ACC112 (cell line): ENCODE data around the gene IL1R2.

Experiments
- H2AFZ ChIP-seq: fragments of 200-600 bp; sonication (generic); one replicate; pipeline ENCODE4 v1.6.0; 2017; ENCODE audit warnings: antibody characterized with exemption, low read length; ENCODE audit not compliant: unreplicated experiment
- H3K27ac ChIP-seq: fragments of 200-600 bp; sonication (generic); 2 replicates; pipeline ENCODE4 v1.5.1; 2014; ENCODE audit warnings: low read depth, mild to moderate bottlenecking, antibody characterized with exemption, low read length, moderate library complexity
- H3K27me3 ChIP-seq: fragments of 200-600 bp; sonication (generic); 2 replicates; pipeline ENCODE4 v1.6.1; 2014; ENCODE audit warnings: mild to moderate bottlenecking, antibody characterized with exemption, low read length, moderate library complexity, mixed read lengths; ENCODE audit not compliant: insufficient read depth
- H3K36me3 ChIP-seq: fragments of 200-600 bp; sonication (generic); 2 replicates; pipeline ENCODE4 v1.6.1; 2016; ENCODE audit warnings: mild to moderate bottlenecking, antibody characterized with exemption, low read length, moderate library complexity, mixed read lengths; ENCODE audit not compliant: insufficient read depth
- H3K4me1 ChIP-seq: fragments of 200-600 bp; sonication (generic); one replicate; pipeline ENCODE4 v1.6.1; 2016; ENCODE audit warnings: low read length, mixed read lengths; ENCODE audit not compliant: insufficient read depth, unreplicated experiment, control insufficient read depth
- H3K4me3 ChIP-seq: fragments of 200-600 bp; sonication (generic); 2 replicates; pipeline ENCODE4 v1.5.1; 2014; ENCODE audit warnings: mild to moderate bottlenecking, low read depth, low read length
- H3K79me2 ChIP-seq: fragments of 200-600 bp; sonication (generic); one replicate; pipeline ENCODE4 v1.6.0; 2016; ENCODE audit warnings: low read length; ENCODE audit not compliant: control insufficient read depth, unreplicated experiment, insufficient read depth

The IL1R2 gene

GRCh38 chr2:101986376-101986775 is 5.4 kb upstream of the IL1R2 start:
- Histone ChIP-seq H2AFZ (no peak overlapping the region), H3K27ac (no peak overlapping the region), H3K4me3 (no peak overlapping the region), H3K36me3 (no peaks in the 10 kb centered on the region), H3K4me1 (no peaks in the 10 kb centered on the region), H3K79me2 (no peaks in the 10 kb centered on the region), H3K27me3 (no peaks in the 10 kb centered on the region)

GRCh38 chr2:101986804-101987740 is 4.7 kb upstream of the IL1R2 start:
- Histone ChIP-seq H3K36me3 (no peaks in the 10 kb centered on the region), H3K4me1 (no peaks in the 10 kb centered on the region), H2AFZ (no peak overlapping the region), H3K27ac (no peak overlapping the region), H3K79me2 (no peaks in the 10 kb centered on the region), H3K4me3 (no peak overlapping the region), H3K27me3 (0 out of 2 replicates have a peak, but pooled peaks cover 1% of the 10 kb centered on the region)

GRCh38 chr2:101987832-101988231 is 3.9 kb upstream of the IL1R2 start:
- no peaks in the 10 kb centered on the region for H3K79me2 ChIP-seq
- H2AFZ ChIP-seq: no peak overlapping the region
- no peaks in the 10 kb centered on the region for H3K4me1 ChIP-seq

GRCh38 chr2:101988541-101988940 is 3.2 kb upstream of the IL1R2 start:
- no peaks in the 10 kb centered on the region for H3K36me3 ChIP-seq
- no peak overlapping the region for H3K4me3 ChIP-seq
- no peaks in the 10 kb centered on the region for H3K79me2 ChIP-seq
- no peak overlapping the region for H3K27ac ChIP-seq
- peaks cover 12% of the 10 kb centered on the region; the same call in 1 of the 2 replicates for H3K27me3 ChIP-seq
- no peak overlapping the region for H2AFZ ChIP-seq
- H3K4me1 ChIP-seq: no peaks in the 10 kb centered on the region

More at GRCh38 chr2:101987832-101988231, 3.9 kb upstream of the IL1R2 start:
- H3K27ac ChIP-seq: no peak overlapping the region
- H3K4me3 ChIP-seq: no peak overlapping the region
- H3K36me3 ChIP-seq: no peaks in the 10 kb centered on the region
- peaks cover 8% of the 10 kb centered on the region; the same call in 1 of the 2 replicates for H3K27me3 ChIP-seq

GRCh38 chr2:101989740-101990460 is 1.9 kb upstream of the IL1R2 start:
- Histone ChIP-seq H3K27me3 (peaks cover 16% of the 10 kb centered on the region; the same call in 1 of the 2 replicates), H3K4me3 (no peak overlapping the region), H2AFZ (no peak overlapping the region), H3K36me3 (no peaks in the 10 kb centered on the region), H3K79me2 (no peaks in the 10 kb centered on the region), H3K4me1 (no peaks in the 10 kb centered on the region), H3K27ac (no peak overlapping the region)

- Histone ChIP-seq H3K79me2 (no peaks in the 10 kb centered on the region), H3K27me3 (peaks cover 16% of the 10 kb centered on the region; the same call in 1 of the 2 replicates), H3K27ac (no peak overlapping the region), H3K36me3 (no peaks in the 10 kb centered on the region), H3K4me3 (no peak overlapping the region), H3K4me1 (no peaks in the 10 kb centered on the region), H2AFZ (no peak overlapping the region)
Observed at GRCh38 chr2:101993772-101994171, 2.0 kb downstream of the IL1R2 start.

GRCh38 chr2:101995019-101995418 is 3.3 kb downstream of the IL1R2 start:
- Histone ChIP-seq H3K36me3 (no peaks in the 10 kb centered on the region), H3K27ac (no peak overlapping the region), H3K4me1 (no peaks in the 10 kb centered on the region), H3K4me3 (no peak overlapping the region), H2AFZ (no peak overlapping the region), H3K79me2 (no peaks in the 10 kb centered on the region), H3K27me3 (peaks cover 16% of the 10 kb centered on the region; the same call in 1 of the 2 replicates)

GRCh38 chr2:101995804-101996203 is 4.0 kb downstream of the IL1R2 start:
- Histone ChIP-seq H3K79me2 (no peaks in the 10 kb centered on the region), H3K4me1 (no peaks in the 10 kb centered on the region), H2AFZ (no peak overlapping the region), H3K4me3 (no peak overlapping the region), H3K27ac (no peak overlapping the region), H3K36me3 (no peaks in the 10 kb centered on the region), H3K27me3 (peaks cover 16% of the 10 kb centered on the region; the same call in 1 of the 2 replicates)

GRCh38 chr2:101998556-101998895 is 6.8 kb downstream of the IL1R2 start:
- Histone ChIP-seq H3K36me3 (no peaks in the 10 kb centered on the region), H3K27ac (no peak overlapping the region), H3K4me1 (no peaks in the 10 kb centered on the region), H3K27me3 (peaks cover 4% of the 10 kb centered on the region; the same call in 1 of the 2 replicates), H3K79me2 (no peaks in the 10 kb centered on the region), H2AFZ (no peak overlapping the region), H3K4me3 (no peak overlapping the region)

- Histone ChIP-seq H3K4me3 (no peak overlapping the region), H2AFZ (no peak overlapping the region), H3K27me3 (no peaks in the 10 kb centered on the region)
Observed at GRCh38 chr2:101998896-101999789, 7.4 kb downstream of the IL1R2 start.

More at GRCh38 chr2:101998896-101999789, 7.4 kb downstream of the IL1R2 start:
- Histone ChIP-seq H3K79me2 (no peaks in the 10 kb centered on the region), H3K27ac (no peak overlapping the region), H3K36me3 (no peaks in the 10 kb centered on the region), H3K4me1 (no peaks in the 10 kb centered on the region)
